A549 (cell line): ENCODE data around the gene CLCF1.

Experiments used
- BHLHE40 ChIP-seq: IDR thresholded peaks from 2 replicates; pipeline ENCODE4 v1.6.1; 2012; ENCODE audit warnings: low read depth, low read length, inconsistent platforms
- RCOR1 ChIP-seq: fragments of 150-350 bp; IDR thresholded peaks from 2 replicates; pipeline ENCODE4 v1.6.1; 2014; ENCODE audit warnings: antibody characterized with exemption, low read length, low read depth
- TF ChIP-seq, protein P1 (sequence below): fragments of >200 bp; sonication (Bioruptor Twin); formaldehyde crosslinking; IDR thresholded peaks from 3 replicates; pipeline ENCODE4 v1.5.1; 2016

- TF ChIP-seq, protein P1, sequence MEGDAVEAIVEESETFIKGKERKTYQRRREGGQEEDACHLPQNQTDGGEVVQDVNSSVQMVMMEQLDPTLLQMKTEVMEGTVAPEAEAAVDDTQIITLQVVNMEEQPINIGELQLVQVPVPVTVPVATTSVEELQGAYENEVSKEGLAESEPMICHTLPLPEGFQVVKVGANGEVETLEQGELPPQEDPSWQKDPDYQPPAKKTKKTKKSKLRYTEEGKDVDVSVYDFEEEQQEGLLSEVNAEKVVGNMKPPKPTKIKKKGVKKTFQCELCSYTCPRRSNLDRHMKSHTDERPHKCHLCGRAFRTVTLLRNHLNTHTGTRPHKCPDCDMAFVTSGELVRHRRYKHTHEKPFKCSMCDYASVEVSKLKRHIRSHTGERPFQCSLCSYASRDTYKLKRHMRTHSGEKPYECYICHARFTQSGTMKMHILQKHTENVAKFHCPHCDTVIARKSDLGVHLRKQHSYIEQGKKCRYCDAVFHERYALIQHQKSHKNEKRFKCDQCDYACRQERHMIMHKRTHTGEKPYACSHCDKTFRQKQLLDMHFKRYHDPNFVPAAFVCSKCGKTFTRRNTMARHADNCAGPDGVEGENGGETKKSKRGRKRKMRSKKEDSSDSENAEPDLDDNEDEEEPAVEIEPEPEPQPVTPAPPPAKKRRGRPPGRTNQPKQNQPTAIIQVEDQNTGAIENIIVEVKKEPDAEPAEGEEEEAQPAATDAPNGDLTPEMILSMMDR: no peak
- TF ChIP-seq BHLHE40: no peak
- TF ChIP-seq RCOR1: no peak
Measured at GRCh38 chr11:67349036-67349435, 24.4 kb downstream of the CLCF1 start.
